HCT116 (cell line): ENCODE results near the gene ARSB. TPM values are rescaled to one million over a fixed set of nuclear protein-coding genes. Genes with fewer than 3 reads are reported as not detected.

ENCODE experiments used
- ATAC-seq: fragments of 200-7000 bp; cut with Tn5 transposase; 2 replicates; pipeline ENCODE4 v1.9.1; 2020; ENCODE audit warnings: mild to moderate bottlenecking, moderate library complexity
- BruUV-seq: library from RNA; stranded (reverse); fragments of 400-500 nt; replicated peaks from 2 replicates; lab custom pipeline; 2021; lab: Mats Ljungman, UMichigan
- CTCF ChIA-PET: fragments of 300-600 bp; sonication (Branson Sonifier 250); formaldehyde crosslinking; loops from one replicate; lab custom pipeline; 2021; ENCODE audit warnings: antibody characterized with exemption; lab: Charles Lee
- POLR2A ChIA-PET: fragments of 300-600, 350-600 bp; sonication (Branson Sonifier 250); formaldehyde crosslinking; loops from one replicate; lab custom pipeline; 2021; ENCODE audit warnings: antibody characterized with exemption; lab: Charles Lee
- RAD21 ChIA-PET, 2 experiments: fragments of 300-600 bp; sonication (Branson Sonifier 250); formaldehyde crosslinking; loops; one replicate each; lab custom pipeline; 2023; ENCODE audit warnings: low total read pairs in 2 of 2; ENCODE audit not compliant: uncharacterized antibody in 2 of 2, unreplicated experiment in 2 of 2, low non-redundant PET in 1 of 2; lab: Charles Lee
- DNase-seq: peaks from one replicate; pipeline ENCODE4 v3.0.0-alpha.2; 2010; ENCODE audit warnings: low read depth, low spot score
- H2AFZ ChIP-seq: fragments of 200-600 bp; shearing (Covaris generic), sonication (generic); 2 replicates; pipeline ENCODE4 v1.6.1; 2017; ENCODE audit warnings: low read depth, mixed run types, mixed read lengths, antibody characterized with exemption, low read length; ENCODE audit not compliant: poor library complexity, severe bottlenecking
- H3K27ac ChIP-seq: 2 replicates; pipeline ENCODE4 v1.5.1; 2012; ENCODE audit warnings: low read depth, low read length
- H3K27me3 ChIP-seq: fragments of 200-600 bp; sonication (generic); 2 replicates; pipeline ENCODE4 v1.6.1; 2016; ENCODE audit warnings: mixed run types, low read length, mixed read lengths; ENCODE audit not compliant: insufficient read depth
- H3K36me3 ChIP-seq, 2 experiments: fragments of 200-500 bp in 1 of 2; fragments of 200-600 bp in 1 of 2; sonication (Bioruptor generic) in 1 of 2; sonication (generic) in 1 of 2; 2 replicates each; pipeline versions ENCODE4 v1.5.1 to v1.6.1; 2014 to 2016; ENCODE audit warnings: low read length in 2 of 2, inconsistent platforms in 1 of 2, mixed read lengths in 1 of 2, mixed run types in 1 of 2; ENCODE audit not compliant: insufficient read depth in 2 of 2, control insufficient read depth in 1 of 2
- H3K4me1 ChIP-seq, 2 experiments: fragments of 200-600 bp in 1 of 2; sonication (generic) in 1 of 2; 2 replicates each; pipeline versions ENCODE4 v1.5.1 to v1.6.1; 2012 to 2017; ENCODE audit warnings: low read length in 2 of 2, inconsistent platforms in 1 of 2, mild to moderate bottlenecking in 1 of 2, mixed read lengths in 1 of 2, mixed run types in 1 of 2, moderate library complexity in 1 of 2; ENCODE audit not compliant: insufficient read depth in 2 of 2, control insufficient read depth in 1 of 2
- H3K4me2 ChIP-seq: fragments of 200-600 bp; sonication (generic); 2 replicates; pipeline ENCODE4 v1.6.1; 2017; ENCODE audit warnings: mixed run types, low read length, mixed read lengths
- H3K4me3 ChIP-seq, 2 experiments: fragments of 200-600 bp in 1 of 2; sonication (generic) in 1 of 2; replicated peaks in 1 of 2; 2 replicates each; pipeline ENCODE4 v1.5.1; 2011 to 2016; ENCODE audit warnings: low read length in 2 of 2, control low read depth in 1 of 2, low read depth in 1 of 2, mild to moderate bottlenecking in 1 of 2, mixed read lengths in 1 of 2, mixed run types in 1 of 2
- H3K79me2 ChIP-seq: fragments of 200-600 bp; sonication (generic); 2 replicates; pipeline ENCODE4 v1.6.1; 2017; ENCODE audit warnings: mild to moderate bottlenecking, mixed run types, low read length, moderate library complexity, mixed read lengths; ENCODE audit not compliant: insufficient read depth
- H3K9ac ChIP-seq: fragments of 200-600 bp; sonication (generic); 2 replicates; pipeline ENCODE4 v1.6.1; 2016; ENCODE audit warnings: low read length, mixed read lengths
- H3K9me2 ChIP-seq: fragments of 200-600 bp; sonication (generic), shearing (Covaris generic); 2 replicates; pipeline ENCODE4 v1.6.1; 2017; ENCODE audit warnings: mixed run types, mild to moderate bottlenecking, moderate library complexity; ENCODE audit not compliant: insufficient read depth
- H3K9me3 ChIP-seq, 2 experiments: fragments of 200-500 bp in 1 of 2; fragments of 200-600 bp in 1 of 2; sonication (Bioruptor generic) in 1 of 2; sonication (generic) in 1 of 2; 2 replicates each; pipeline ENCODE4 v1.6.1; 2014 to 2017; ENCODE audit warnings: low read length in 2 of 2, mixed read lengths in 2 of 2, inconsistent platforms in 1 of 2, low read depth in 1 of 2, mild to moderate bottlenecking in 1 of 2, mixed run types in 1 of 2, moderate library complexity in 1 of 2; ENCODE audit not compliant: control insufficient read depth in 1 of 2, insufficient read depth in 1 of 2
- H4K20me1 ChIP-seq: fragments of 200-600 bp; sonication (generic), shearing (Covaris generic); 2 replicates; pipeline ENCODE4 v1.6.1; 2017; ENCODE audit warnings: mixed run types, mild to moderate bottlenecking, moderate library complexity; ENCODE audit not compliant: insufficient read depth
- CBX3 ChIP-seq: IDR thresholded peaks from 2 replicates; pipeline ENCODE4 v1.6.1; 2012; ENCODE audit warnings: low read depth
- EGR1 ChIP-seq: IDR thresholded peaks from 2 replicates; pipeline ENCODE4 v1.6.1; 2012; ENCODE audit warnings: low read depth
- ELF1 ChIP-seq: IDR thresholded peaks from 2 replicates; pipeline ENCODE4 v1.6.1; 2012; ENCODE audit warnings: low read depth, borderline replicate concordance
- EZH2 ChIP-seq: fragments of 200-600 bp; sonication (generic); IDR thresholded peaks from 2 replicates; pipeline ENCODE4 v1.6.1; 2017; ENCODE audit warnings: antibody characterized with exemption, mixed run types
- FOSL1 ChIP-seq: IDR thresholded peaks from 2 replicates; pipeline ENCODE4 v1.6.1; 2012; ENCODE audit warnings: low read depth
- JUND ChIP-seq: IDR thresholded peaks from 2 replicates; pipeline ENCODE4 v1.6.1; 2012
- MAX ChIP-seq: IDR thresholded peaks from 2 replicates; pipeline ENCODE4 v1.6.1; 2012
- POLR2A ChIP-seq: IDR thresholded peaks from 2 replicates; pipeline ENCODE4 v1.7.0; 2011; ENCODE audit warnings: borderline replicate concordance; ENCODE audit not compliant: insufficient read depth, insufficient read length; ENCODE audit errors: extremely low read depth
- POLR2AphosphoS5 ChIP-seq: IDR thresholded peaks from 2 replicates; pipeline ENCODE4 v1.6.1; 2011; ENCODE audit warnings: mild to moderate bottlenecking, low read depth, low read length, moderate library complexity
- RAD21 ChIP-seq: IDR thresholded peaks from 2 replicates; pipeline ENCODE4 v1.6.1; 2012; ENCODE audit warnings: low read depth, mild to moderate bottlenecking
- SIN3A ChIP-seq: IDR thresholded peaks from 2 replicates; pipeline ENCODE4 v1.6.1; 2012; ENCODE audit warnings: low read depth
- SP1 ChIP-seq: IDR thresholded peaks from 2 replicates; pipeline ENCODE4 v1.6.1; 2012; ENCODE audit warnings: low read depth
- SRF ChIP-seq: IDR thresholded peaks from 2 replicates; pipeline ENCODE4 v1.6.1; 2012; ENCODE audit warnings: low read depth
- TCF7L2 ChIP-seq: IDR thresholded peaks from 2 replicates; pipeline ENCODE4 v1.7.0; 2011; ENCODE audit warnings: borderline replicate concordance, inconsistent platforms; ENCODE audit not compliant: insufficient read depth, insufficient read length; ENCODE audit errors: extremely low read depth
- YY1 ChIP-seq: IDR thresholded peaks from 2 replicates; pipeline ENCODE4 v1.6.1; 2011; ENCODE audit warnings: low read length, low read depth, moderate library complexity, mild to moderate bottlenecking; ENCODE audit not compliant: insufficient replicate concordance; ENCODE audit errors: extremely low read depth
- ZFX ChIP-seq: fragments of 450-650 bp; IDR thresholded peaks from 2 replicates; pipeline ENCODE4 v1.6.1; 2017
- intact Hi-C: fragments of 100-400 bp; cut with micrococcal nuclease; formaldehyde crosslinking; loops from 2 replicates; pipeline ENCODE4 v1.10.0; 2022
- total RNA-seq: library from RNA; stranded (reverse); gene quantifications from one replicate; pipeline ENCODE4 v1.2.1, GENCODE V29; 2021; ENCODE audit not compliant: unreplicated experiment
- TF ChIP-seq, protein P1 (sequence below): IDR thresholded peaks from 2 replicates; pipeline ENCODE4 v1.6.1; 2012; ENCODE audit warnings: low read depth
- TF ChIP-seq, protein P2 (sequence below), 3 experiments: fragments of 200-600 bp in 1 of 3; sonication (generic) in 1 of 3; IDR thresholded peaks in 2 of 3; conservative IDR thresholded peaks in 1 of 3; 2 replicates each; pipeline ENCODE4 v1.5.1; 2012 to 2017; ENCODE audit warnings: low read depth in 2 of 3, low read length in 2 of 3, antibody characterized with exemption in 1 of 3, borderline replicate concordance in 1 of 3, control low read depth in 1 of 3, mild to moderate bottlenecking in 1 of 3, mixed read lengths in 1 of 3, mixed run types in 1 of 3, moderate library complexity in 1 of 3; ENCODE audit not compliant: insufficient read depth in 1 of 3

Gene ARSB
- total RNA-seq, 1 experiment from 2014 or later = 4.8 TPM

- H3K9me2 ChIP-seq = peaks cover 4% of the 10 kb centered on the region; the same call in 1 of the 2 replicates
- no peaks in the 10 kb centered on the region for H4K20me1 ChIP-seq
- no peak for ATAC-seq
- no peak overlapping the region for H3K9ac ChIP-seq
- DNase-seq = no peak
- CTCF ChIA-PET = no interaction called here
- intact Hi-C loops = no loop called here
- no TSS peak for BruUV-seq
- H3K27me3 ChIP-seq = no peaks in the 10 kb centered on the region; the same call in 1 of the 2 replicates
- RAD21 ChIA-PET = no interaction called here
- no peaks in the 10 kb centered on the region; a peak in 2 of 4 replicates for H3K4me1 ChIP-seq
- H3K4me3 ChIP-seq = no peak overlapping the region
- TF ChIP-seq EGR1 = no peak
- TF ChIP-seq POLR2AphosphoS5 = no peak
- TF ChIP-seq ELF1 = no peak
- TF ChIP-seq FOSL1 = no peak
- TF ChIP-seq, protein P1, sequence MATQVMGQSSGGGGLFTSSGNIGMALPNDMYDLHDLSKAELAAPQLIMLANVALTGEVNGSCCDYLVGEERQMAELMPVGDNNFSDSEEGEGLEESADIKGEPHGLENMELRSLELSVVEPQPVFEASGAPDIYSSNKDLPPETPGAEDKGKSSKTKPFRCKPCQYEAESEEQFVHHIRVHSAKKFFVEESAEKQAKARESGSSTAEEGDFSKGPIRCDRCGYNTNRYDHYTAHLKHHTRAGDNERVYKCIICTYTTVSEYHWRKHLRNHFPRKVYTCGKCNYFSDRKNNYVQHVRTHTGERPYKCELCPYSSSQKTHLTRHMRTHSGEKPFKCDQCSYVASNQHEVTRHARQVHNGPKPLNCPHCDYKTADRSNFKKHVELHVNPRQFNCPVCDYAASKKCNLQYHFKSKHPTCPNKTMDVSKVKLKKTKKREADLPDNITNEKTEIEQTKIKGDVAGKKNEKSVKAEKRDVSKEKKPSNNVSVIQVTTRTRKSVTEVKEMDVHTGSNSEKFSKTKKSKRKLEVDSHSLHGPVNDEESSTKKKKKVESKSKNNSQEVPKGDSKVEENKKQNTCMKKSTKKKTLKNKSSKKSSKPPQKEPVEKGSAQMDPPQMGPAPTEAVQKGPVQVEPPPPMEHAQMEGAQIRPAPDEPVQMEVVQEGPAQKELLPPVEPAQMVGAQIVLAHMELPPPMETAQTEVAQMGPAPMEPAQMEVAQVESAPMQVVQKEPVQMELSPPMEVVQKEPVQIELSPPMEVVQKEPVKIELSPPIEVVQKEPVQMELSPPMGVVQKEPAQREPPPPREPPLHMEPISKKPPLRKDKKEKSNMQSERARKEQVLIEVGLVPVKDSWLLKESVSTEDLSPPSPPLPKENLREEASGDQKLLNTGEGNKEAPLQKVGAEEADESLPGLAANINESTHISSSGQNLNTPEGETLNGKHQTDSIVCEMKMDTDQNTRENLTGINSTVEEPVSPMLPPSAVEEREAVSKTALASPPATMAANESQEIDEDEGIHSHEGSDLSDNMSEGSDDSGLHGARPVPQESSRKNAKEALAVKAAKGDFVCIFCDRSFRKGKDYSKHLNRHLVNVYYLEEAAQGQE = no peak
- no peak for TF ChIP-seq JUND
- TF ChIP-seq SIN3A = no peak
- no peak for TF ChIP-seq SRF
- TF ChIP-seq TCF7L2 = no peak
- TF ChIP-seq CBX3 = no peak
- TF ChIP-seq, protein P2, sequence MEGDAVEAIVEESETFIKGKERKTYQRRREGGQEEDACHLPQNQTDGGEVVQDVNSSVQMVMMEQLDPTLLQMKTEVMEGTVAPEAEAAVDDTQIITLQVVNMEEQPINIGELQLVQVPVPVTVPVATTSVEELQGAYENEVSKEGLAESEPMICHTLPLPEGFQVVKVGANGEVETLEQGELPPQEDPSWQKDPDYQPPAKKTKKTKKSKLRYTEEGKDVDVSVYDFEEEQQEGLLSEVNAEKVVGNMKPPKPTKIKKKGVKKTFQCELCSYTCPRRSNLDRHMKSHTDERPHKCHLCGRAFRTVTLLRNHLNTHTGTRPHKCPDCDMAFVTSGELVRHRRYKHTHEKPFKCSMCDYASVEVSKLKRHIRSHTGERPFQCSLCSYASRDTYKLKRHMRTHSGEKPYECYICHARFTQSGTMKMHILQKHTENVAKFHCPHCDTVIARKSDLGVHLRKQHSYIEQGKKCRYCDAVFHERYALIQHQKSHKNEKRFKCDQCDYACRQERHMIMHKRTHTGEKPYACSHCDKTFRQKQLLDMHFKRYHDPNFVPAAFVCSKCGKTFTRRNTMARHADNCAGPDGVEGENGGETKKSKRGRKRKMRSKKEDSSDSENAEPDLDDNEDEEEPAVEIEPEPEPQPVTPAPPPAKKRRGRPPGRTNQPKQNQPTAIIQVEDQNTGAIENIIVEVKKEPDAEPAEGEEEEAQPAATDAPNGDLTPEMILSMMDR (IDR thresholded peaks at IDR 0.05 in 2 of 3, conservative IDR thresholded peaks at IDR 0.05 in 1 of 3; ENCODE audit: borderline replicate concordance in 1 of 3, insufficient read depth in 1 of 3, low read depth in 2 of 3, low read length in 2 of 3) = no peak
- no peak for TF ChIP-seq POLR2A
- TF ChIP-seq SP1 = no peak
- no peak for TF ChIP-seq EZH2
- no peak for TF ChIP-seq RAD21
- TF ChIP-seq YY1 = no peak
- TF ChIP-seq ZFX = no peak
- TF ChIP-seq MAX = no peak
- no peaks in the 10 kb centered on the region for H3K79me2 ChIP-seq
- H3K36me3 ChIP-seq = no peaks in the 10 kb centered on the region
- no peak overlapping the region for H3K27ac ChIP-seq
- H3K9me3 ChIP-seq = no peaks in the 10 kb centered on the region
- POLR2A ChIA-PET = no interaction called here
- no peak overlapping the region for H3K4me2 ChIP-seq
- no peak overlapping the region for H2AFZ ChIP-seq
Observed at GRCh38 chr5:78765116-78765515, 220.0 kb downstream of the ARSB start.
